ENCODE measurements around the gene FOXF1. TPM values are rescaled to one million over a fixed set of nuclear protein-coding genes. Genes with fewer than 3 reads are reported as not detected.

Gene FOXF1
- total RNA-seq, 4 donors from 2014 or later: 10.8 to 44.1 (median 23.4) TPM

GRCh38 chr16:86563469-86564345 is 53.4 kb downstream of the FOXF1 start:
- intact Hi-C loops (cut with DNase I; ENCODE audit: low total_unique reads): loop anchor here (5.0 kb wide), 1 partner anchor 714 kb away; no protein-coding TSS in a partner anchor
- peaks cover 0 to 22% (median 10%) of the 10 kb centered on the region in 4 donors for H3K4me1 ChIP-seq
- H3K36me3 ChIP-seq: no peaks in the 10 kb centered on the region
- peak; percentile 100 for TF ChIP-seq CTCF (IDR thresholded peaks at IDR 0.05)
- no peak for TF ChIP-seq EP300 (IDR thresholded peaks at IDR 0.05; ENCODE audit: low read depth)
- no peaks in the 10 kb centered on the region for H3K9me3 ChIP-seq
- WGBS, 2 donors (ENCODE audit: low coverage in 1 of 2): 0 to 1% methylated on average over 5 to 41 of the region's 41 CpGs
- H3K4me3 ChIP-seq: peak overlapping the region in 1 of 4 donors; percentile 23
- DNase-seq: peak; percentile 91
- H3K27ac ChIP-seq: no peak overlapping the region
- in situ Hi-C loops (cut with MboI; ENCODE audit: low pct_ligation_motif_present in 1 of 4, low pct_unique_long_range_greater_than_20kb in 1 of 4, low sequenced_read_pairs in 3 of 4): loop anchor here (10.0 to 25.0 kb wide), 5 partner anchors 491 to 724 kb away; no protein-coding TSS in a partner anchor
- peaks cover 78% of the 10 kb centered on the region for H3K27me3 ChIP-seq

Other genes with a start within 250 kb of the FOXF1 start
- 10 to 100 TPM; 25.4 to 51.1 (median 30.0) TPM for gene MTHFSD, start 44.7 kb downstream of the FOXF1 start, total RNA-seq
- under 1 TPM in 1 of 4 donors, not detected in 3; 0.27 TPM for gene FOXC2, start 56.3 kb downstream of the FOXF1 start, total RNA-seq
- gene FOXL1, start 68.0 kb downstream of the FOXF1 start, total RNA-seq: 1 to 10 TPM in 3 of 4 donors, under 1 TPM in 1; 0.75 to 2.1 (median 1.3) TPM